HepG2 (cell line): ENCODE results near the gene KRTDAP. TPM values are rescaled to one million over a fixed set of nuclear protein-coding genes. Genes with fewer than 3 reads are reported as not detected.

Experiments used
- ATM ChIP-seq: fragments of 450-650 bp; IDR thresholded peaks from 2 replicates; pipeline ENCODE4 v1.7.1; 2017; ENCODE audit warnings: mild to moderate bottlenecking, borderline replicate concordance
- CBFB ChIP-seq: sonication (generic); formaldehyde crosslinking; IDR thresholded peaks from 2 replicates; pipeline ENCODE4 v1.4.0; 2020; ENCODE audit warnings: missing genetic modification reagents
- ELF4 ChIP-seq: sonication (generic); formaldehyde crosslinking; IDR thresholded peaks from 2 replicates; pipeline ENCODE4 v1.5.0; 2020; ENCODE audit warnings: missing genetic modification reagents, mild to moderate bottlenecking, moderate library complexity, borderline replicate concordance
- FOSL1 ChIP-seq: sonication (generic); formaldehyde crosslinking; IDR thresholded peaks from 2 replicates; pipeline ENCODE4 v1.9.0; 2021; ENCODE audit warnings: missing genetic modification reagents, borderline replicate concordance
- HOXA9 ChIP-seq: sonication (generic); formaldehyde crosslinking; IDR thresholded peaks from 2 replicates; pipeline ENCODE4 v1.8.1; 2022; ENCODE audit warnings: missing genetic modification reagents, mild to moderate bottlenecking, moderate library complexity, borderline replicate concordance
- KAT2B ChIP-seq: fragments of 150-350 bp; IDR thresholded peaks from 2 replicates; pipeline ENCODE4 v1.6.1; 2014; ENCODE audit warnings: low read depth, low read length, borderline replicate concordance
- MAF1 ChIP-seq: sonication (generic); formaldehyde crosslinking; IDR thresholded peaks from 2 replicates; pipeline ENCODE4 v1.5.0; 2020; ENCODE audit warnings: missing genetic modification reagents, borderline replicate concordance
- SIN3A ChIP-seq: IDR thresholded peaks from 2 replicates; pipeline ENCODE4 v1.6.1; 2011; ENCODE audit warnings: low read depth, mild to moderate bottlenecking, control low read depth, low read length, borderline replicate concordance
- ZBTB38 ChIP-seq: sonication (generic); formaldehyde crosslinking; IDR thresholded peaks from 2 replicates; pipeline ENCODE4 v1.5.1; 2020; ENCODE audit warnings: mild to moderate bottlenecking, missing genetic modification reagents
- polyA plus RNA-seq, 8 experiments: library from polyadenylated mRNA; depleted of rRNA in 3 of 8; stranded (reverse) in 7 of 8; unstranded in 1 of 8; fragments of >200 nt; fragmentation: Illumina TruSeq in 4 of 8; extraction: Trizol in 4 of 8; gene quantifications; 2 replicates each; pipeline versions ENCODE4 v1.2.1 to v1.2.3, GENCODE V29; 2011 to 2016; ENCODE audit warnings: low read depth in 4 of 8, missing spikeins in 1 of 8, mixed read lengths in 1 of 8; ENCODE audit not compliant: insufficient read depth in 1 of 8
- total RNA-seq, 5 experiments: library from RNA; depleted of rRNA; stranded (reverse); fragments of >200 nt; fragmentation: Illumina TruSeq; extraction: Trizol; gene quantifications; 2 replicates each; pipeline ENCODE4 v1.2.3, GENCODE V29; 2016; ENCODE audit warnings: low read depth in 1 of 5
- TF ChIP-seq, protein P1 (sequence below), 2 experiments: sonication (generic) in 1 of 2; formaldehyde crosslinking in 1 of 2; IDR thresholded peaks; 2 replicates each; pipeline versions ENCODE4 v1.4.0 to v1.6.1; 2016 to 2020; ENCODE audit warnings: borderline replicate concordance in 1 of 2, low read depth in 1 of 2, mild to moderate bottlenecking in 1 of 2, missing genetic modification reagents in 1 of 2
- TF ChIP-seq, protein P2 (sequence below): sonication (generic); formaldehyde crosslinking; IDR thresholded peaks from 2 replicates; pipeline ENCODE4 v1.8.1; 2023; ENCODE audit warnings: mild to moderate bottlenecking, missing genetic modification reagents, borderline replicate concordance
- TF ChIP-seq, protein P3 (sequence below): sonication (generic); formaldehyde crosslinking; IDR thresholded peaks from 2 replicates; pipeline ENCODE4 v1.5.0; 2020; ENCODE audit warnings: missing genetic modification reagents, mild to moderate bottlenecking, borderline replicate concordance
- TF ChIP-seq, protein P4 (sequence below): sonication (generic); formaldehyde crosslinking; IDR thresholded peaks from 2 replicates; pipeline ENCODE4 v1.4.0; 2020; ENCODE audit warnings: mild to moderate bottlenecking, missing genetic modification reagents
- TF ChIP-seq, protein P5 (sequence below): IDR thresholded peaks from 2 replicates; pipeline ENCODE4 v1.6.1; 2016; ENCODE audit warnings: low read depth, borderline replicate concordance
- TF ChIP-seq, protein P6 (sequence below): sonication (generic); formaldehyde crosslinking; IDR thresholded peaks from 2 replicates; pipeline ENCODE4 v1.4.0; 2020; ENCODE audit warnings: mild to moderate bottlenecking, missing genetic modification reagents
- TF ChIP-seq, protein P7 (sequence below): IDR thresholded peaks from 2 replicates; pipeline ENCODE4 v1.6.1; 2016
- TF ChIP-seq, protein P8 (sequence below): sonication (generic); formaldehyde crosslinking; IDR thresholded peaks from 2 replicates; pipeline ENCODE4 v1.9.0; 2021; ENCODE audit warnings: missing genetic modification reagents, borderline replicate concordance

The KRTDAP gene
- total and polyA plus RNA-seq, 2 of the 13 experiments (the other 11 are each of a cell fraction or from before 2014, with no cell fraction given): 0.86 to 1.5 TPM

DNA sequence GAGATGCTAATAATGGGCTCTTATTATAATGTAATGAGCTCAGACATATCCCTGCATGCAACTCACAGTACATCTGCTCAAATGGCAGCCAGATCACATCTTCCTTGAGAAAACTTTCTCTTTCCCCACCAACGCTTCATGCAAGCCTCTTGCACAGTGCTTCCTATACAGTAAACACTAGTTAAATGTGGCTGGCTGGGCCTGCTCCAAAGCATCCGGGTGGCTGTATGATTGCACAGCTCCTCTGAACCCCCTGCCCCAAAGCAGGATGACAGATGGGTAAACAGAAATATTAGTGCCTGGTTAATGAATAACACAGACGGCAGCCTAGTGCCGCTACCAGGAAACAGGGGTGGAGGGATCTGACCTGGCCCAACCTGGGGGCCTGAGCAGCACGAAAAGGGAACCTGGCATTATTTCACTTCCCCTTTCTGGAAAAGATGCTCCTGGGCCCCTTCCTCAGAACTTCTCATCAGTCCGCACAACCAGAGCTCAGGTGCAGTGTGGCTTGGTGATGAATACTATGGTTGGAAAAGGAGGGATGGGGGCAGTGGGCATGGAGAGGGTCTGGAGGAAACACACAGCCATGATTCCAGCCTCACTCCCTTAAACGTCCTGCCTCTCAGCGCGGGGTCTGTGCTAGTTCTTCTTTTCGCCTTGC, 31.4 kb downstream of the KRTDAP start (continued):
- TF ChIP-seq, protein P1, sequence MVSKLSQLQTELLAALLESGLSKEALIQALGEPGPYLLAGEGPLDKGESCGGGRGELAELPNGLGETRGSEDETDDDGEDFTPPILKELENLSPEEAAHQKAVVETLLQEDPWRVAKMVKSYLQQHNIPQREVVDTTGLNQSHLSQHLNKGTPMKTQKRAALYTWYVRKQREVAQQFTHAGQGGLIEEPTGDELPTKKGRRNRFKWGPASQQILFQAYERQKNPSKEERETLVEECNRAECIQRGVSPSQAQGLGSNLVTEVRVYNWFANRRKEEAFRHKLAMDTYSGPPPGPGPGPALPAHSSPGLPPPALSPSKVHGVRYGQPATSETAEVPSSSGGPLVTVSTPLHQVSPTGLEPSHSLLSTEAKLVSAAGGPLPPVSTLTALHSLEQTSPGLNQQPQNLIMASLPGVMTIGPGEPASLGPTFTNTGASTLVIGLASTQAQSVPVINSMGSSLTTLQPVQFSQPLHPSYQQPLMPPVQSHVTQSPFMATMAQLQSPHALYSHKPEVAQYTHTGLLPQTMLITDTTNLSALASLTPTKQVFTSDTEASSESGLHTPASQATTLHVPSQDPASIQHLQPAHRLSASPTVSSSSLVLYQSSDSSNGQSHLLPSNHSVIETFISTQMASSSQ (IDR thresholded peaks at IDR 0.05; ENCODE audit: low read depth): peak; percentile 99
- TF ChIP-seq, protein P1 (CRISPR knock-in tag; IDR thresholded peaks at IDR 0.05; ENCODE audit: borderline replicate concordance): peak; percentile 98
- TF ChIP-seq, protein P2, sequence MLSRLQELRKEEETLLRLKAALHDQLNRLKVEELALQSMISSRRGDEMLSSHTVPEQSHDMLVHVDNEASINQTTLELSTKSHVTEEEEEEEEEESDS (CRISPR knock-in tag): no peak
- TF ChIP-seq ATM (no peak), SIN3A (no peak), ZBTB38 (CRISPR knock-in tag) (no peak), KAT2B (no peak), ELF4 (no peak), CBFB (CRISPR knock-in tag) (no peak), FOSL1 (CRISPR knock-in tag) (no peak), MAF1 (CRISPR knock-in tag) (no peak), HOXA9 (CRISPR knock-in tag) (no peak)
- TF ChIP-seq, protein P3, sequence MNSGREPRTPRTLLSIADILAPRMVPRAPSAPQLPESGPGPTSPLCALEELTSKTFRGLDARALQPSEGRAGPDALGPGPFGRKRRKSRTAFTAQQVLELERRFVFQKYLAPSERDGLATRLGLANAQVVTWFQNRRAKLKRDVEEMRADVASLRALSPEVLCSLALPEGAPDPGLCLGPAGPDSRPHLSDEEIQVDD (CRISPR knock-in tag): no peak
- TF ChIP-seq, protein P4, sequence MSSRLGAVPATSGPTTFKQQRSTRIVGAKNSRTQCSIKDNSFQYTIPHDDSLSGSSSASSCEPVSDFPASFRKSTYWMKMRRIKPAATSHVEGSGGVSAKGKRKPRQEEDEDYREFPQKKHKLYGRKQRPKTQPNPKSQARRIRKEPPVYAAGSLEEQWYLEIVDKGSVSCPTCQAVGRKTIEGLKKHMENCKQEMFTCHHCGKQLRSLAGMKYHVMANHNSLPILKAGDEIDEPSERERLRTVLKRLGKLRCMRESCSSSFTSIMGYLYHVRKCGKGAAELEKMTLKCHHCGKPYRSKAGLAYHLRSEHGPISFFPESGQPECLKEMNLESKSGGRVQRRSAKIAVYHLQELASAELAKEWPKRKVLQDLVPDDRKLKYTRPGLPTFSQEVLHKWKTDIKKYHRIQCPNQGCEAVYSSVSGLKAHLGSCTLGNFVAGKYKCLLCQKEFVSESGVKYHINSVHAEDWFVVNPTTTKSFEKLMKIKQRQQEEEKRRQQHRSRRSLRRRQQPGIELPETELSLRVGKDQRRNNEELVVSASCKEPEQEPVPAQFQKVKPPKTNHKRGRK: no peak
- TF ChIP-seq, protein P5, sequence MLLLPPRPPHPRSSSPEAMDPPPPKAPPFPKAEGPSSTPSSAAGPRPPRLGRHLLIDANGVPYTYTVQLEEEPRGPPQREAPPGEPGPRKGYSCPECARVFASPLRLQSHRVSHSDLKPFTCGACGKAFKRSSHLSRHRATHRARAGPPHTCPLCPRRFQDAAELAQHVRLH (CRISPR knock-in tag): 0 out of 2 replicates have a peak, but pooled peaks have one; percentile 56
- TF ChIP-seq, protein P6, sequence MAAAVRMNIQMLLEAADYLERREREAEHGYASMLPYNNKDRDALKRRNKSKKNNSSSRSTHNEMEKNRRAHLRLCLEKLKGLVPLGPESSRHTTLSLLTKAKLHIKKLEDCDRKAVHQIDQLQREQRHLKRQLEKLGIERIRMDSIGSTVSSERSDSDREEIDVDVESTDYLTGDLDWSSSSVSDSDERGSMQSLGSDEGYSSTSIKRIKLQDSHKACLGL: no peak
- TF ChIP-seq, protein P7, sequence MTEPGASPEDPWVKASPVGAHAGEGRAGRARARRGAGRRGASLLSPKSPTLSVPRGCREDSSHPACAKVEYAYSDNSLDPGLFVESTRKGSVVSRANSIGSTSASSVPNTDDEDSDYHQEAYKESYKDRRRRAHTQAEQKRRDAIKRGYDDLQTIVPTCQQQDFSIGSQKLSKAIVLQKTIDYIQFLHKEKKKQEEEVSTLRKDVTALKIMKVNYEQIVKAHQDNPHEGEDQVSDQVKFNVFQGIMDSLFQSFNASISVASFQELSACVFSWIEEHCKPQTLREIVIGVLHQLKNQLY (CRISPR knock-in tag): no peak; the same call in 1 of the 2 replicates
- TF ChIP-seq, protein P8, sequence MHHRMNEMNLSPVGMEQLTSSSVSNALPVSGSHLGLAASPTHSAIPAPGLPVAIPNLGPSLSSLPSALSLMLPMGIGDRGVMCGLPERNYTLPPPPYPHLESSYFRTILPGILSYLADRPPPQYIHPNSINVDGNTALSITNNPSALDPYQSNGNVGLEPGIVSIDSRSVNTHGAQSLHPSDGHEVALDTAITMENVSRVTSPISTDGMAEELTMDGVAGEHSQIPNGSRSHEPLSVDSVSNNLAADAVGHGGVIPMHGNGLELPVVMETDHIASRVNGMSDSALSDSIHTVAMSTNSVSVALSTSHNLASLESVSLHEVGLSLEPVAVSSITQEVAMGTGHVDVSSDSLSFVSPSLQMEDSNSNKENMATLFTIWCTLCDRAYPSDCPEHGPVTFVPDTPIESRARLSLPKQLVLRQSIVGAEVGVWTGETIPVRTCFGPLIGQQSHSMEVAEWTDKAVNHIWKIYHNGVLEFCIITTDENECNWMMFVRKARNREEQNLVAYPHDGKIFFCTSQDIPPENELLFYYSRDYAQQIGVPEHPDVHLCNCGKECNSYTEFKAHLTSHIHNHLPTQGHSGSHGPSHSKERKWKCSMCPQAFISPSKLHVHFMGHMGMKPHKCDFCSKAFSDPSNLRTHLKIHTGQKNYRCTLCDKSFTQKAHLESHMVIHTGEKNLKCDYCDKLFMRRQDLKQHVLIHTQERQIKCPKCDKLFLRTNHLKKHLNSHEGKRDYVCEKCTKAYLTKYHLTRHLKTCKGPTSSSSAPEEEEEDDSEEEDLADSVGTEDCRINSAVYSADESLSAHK (CRISPR knock-in tag): no peak
